Vein endothelial cell (primary cell): ENCODE data around the gene IL10RA. TPM values are rescaled to one million over a fixed set of nuclear protein-coding genes. Genes with fewer than 3 reads are reported as not detected.

Source experiments
- total RNA-seq: library from RNA; depleted of rRNA; stranded (reverse); fragments of >200 nt; gene quantifications from 2 replicates; pipeline ENCODE4 v1.2.3, GENCODE V29; 2012

The IL10RA gene
- total RNA-seq = 0.10 TPM in 1 of 2 replicates, not detected in the other

DNA sequence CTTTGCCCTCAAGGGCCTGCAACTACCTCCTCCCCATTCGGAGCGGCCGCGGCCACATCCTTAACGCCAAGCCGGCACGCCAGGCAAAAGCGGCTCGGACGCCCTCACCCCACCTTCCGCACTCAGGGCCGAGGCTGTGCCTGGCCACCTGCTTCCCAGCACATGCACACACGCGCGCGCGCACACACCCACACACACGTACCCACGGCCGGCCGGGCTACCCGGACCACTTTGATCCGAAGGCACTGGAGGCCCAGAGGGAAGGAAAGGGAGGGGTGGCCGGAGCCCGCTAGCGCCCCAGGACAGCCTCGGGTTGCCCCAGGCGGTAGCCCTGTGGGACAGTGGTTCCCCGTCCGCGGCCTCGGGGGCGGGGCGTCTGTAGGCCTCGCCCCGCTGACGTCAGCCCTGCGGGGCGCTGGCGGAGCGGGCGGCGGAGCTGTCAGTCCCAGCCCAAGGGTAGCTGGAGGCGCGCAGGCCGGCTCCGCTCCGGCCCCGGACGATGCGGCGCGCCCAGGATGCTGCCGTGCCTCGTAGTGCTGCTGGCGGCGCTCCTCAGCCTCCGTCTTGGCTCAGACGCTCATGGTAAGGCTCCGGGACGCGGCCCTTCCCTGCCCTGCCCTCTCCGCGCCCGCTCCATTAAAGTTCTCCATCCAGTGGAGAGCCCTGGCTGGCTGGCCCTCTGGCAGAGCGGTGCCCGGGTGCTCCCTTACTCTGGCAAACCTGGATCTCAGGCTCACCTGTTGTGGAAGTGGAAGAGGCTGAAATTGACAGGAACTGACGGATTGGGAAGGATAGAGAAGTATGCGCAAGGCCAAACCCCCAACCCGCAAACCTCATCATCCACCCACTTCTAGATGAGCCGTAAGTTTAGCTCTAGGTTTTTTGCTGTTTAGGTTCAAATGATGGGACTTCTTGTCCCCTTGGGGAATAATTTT lies at the start of gene IL10RA:
IL10RA (plus strand) TSS at position 442 of the 935 bp plus-strand sequence; CDS start at position 516, 74 bp downstream.

Other genes starting within 250 kb of the IL10RA start
- not detected in 2 replicates for gene DSCAML1, start 189.2 kb upstream of the IL10RA start, total RNA-seq
- gene FXYD2, start 161.7 kb upstream of the IL10RA start, total RNA-seq = under 0.01 and 2.3 TPM in 2 replicates
- 0.33 and 0.67 TPM in 2 replicates for gene FXYD6, start 109.7 kb upstream of the IL10RA start, total RNA-seq
- not detected in 2 replicates for gene TMPRSS13, start 57.0 kb upstream of the IL10RA start, total RNA-seq
- not detected in 2 replicates for gene TMPRSS4, start 90.7 kb downstream of the IL10RA start, total RNA-seq
- not detected in 2 replicates for gene SMIM35, start 100.6 kb downstream of the IL10RA start, total RNA-seq
- gene SCN4B, start 166.4 kb downstream of the IL10RA start, total RNA-seq = under 0.01 TPM in 2 replicates
- gene SCN2B, start 190.2 kb downstream of the IL10RA start, total RNA-seq = under 0.01 TPM in 1 of 2 replicates, not detected in the other
- gene JAML, start 238.6 kb downstream of the IL10RA start, total RNA-seq = 0.65 TPM in 1 of 2 replicates, not detected in the other